ENCODE measurements around the gene ACAP2.
"Not testable (repeated sequence)": the region's sequence is repeated elsewhere in the genome, so short reads cannot be mapped to it uniquely, and the experiment has no call there.

Gene ACAP2

DNA sequence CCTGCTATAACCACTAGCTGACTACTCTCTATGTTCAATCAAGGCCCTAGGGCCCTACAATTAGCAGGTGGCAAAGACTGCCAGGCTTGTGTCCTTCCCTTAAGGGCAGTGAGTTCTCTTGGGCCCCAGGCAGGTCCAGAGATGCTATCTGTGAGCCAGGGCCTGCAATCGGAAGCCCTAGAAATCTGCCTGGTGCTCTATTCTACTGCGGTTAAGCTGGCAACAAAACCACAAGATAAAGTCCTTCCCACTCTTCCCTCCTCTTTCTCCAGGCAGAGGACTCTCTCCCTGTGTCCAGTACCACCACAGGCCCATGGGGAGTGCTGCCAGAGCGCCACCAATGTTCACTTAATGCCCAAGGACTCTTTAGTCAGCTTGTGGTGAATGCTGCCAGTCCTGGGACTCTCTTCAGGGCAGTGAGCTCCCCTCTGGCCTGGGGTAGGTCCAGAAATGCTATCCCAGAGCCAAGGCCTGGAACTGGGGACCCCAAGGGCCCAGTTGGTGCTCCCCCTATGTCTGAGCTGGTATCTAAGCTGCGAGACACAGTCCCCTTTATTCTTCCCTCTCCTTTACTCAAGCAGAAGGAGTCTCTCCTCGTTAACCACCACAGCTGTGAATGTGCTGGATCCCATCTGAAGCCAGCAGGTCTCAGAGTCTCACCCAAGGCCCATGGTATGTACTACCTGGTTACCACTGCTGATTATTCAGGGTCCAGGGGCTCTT lies 206.6 kb downstream of the ACAP2 start:
- DNase-seq (ENCODE audit: insufficient read length, low spot score) = no peak
- FAIRE-seq = no peak
- no peak for TF ChIP-seq TAF1 (IDR thresholded peaks at IDR 0.05; ENCODE audit: low read depth, low read length)
- TF ChIP-seq POLR2A (IDR thresholded peaks at IDR 0.05; ENCODE audit: low read depth, low read length) = no peak
- no peak for TF ChIP-seq POU2F2 (IDR thresholded peaks at IDR 0.05; ENCODE audit: low read depth, low read length)
- no peak for TF ChIP-seq SPI1 (IDR thresholded peaks at IDR 0.05; ENCODE audit: low read depth, low read length)
- TF ChIP-seq POLR2AphosphoS5 (IDR thresholded peaks at IDR 0.05; ENCODE audit: low read depth, low read length) = no peak
- no peak for TF ChIP-seq PAX5 (IDR thresholded peaks at IDR 0.05; ENCODE audit: insufficient read depth, low read length, severe bottlenecking)

GRCh38 chr3:195230244-195230643 lies 212.6 kb downstream of the ACAP2 start:
- DNase-seq (ENCODE audit: insufficient read length, low spot score) (no peak), FAIRE-seq (no peak)
- TF ChIP-seq PAX5 (IDR thresholded peaks at IDR 0.05; ENCODE audit: insufficient read depth, low read length, severe bottlenecking) (no peak), SPI1 (IDR thresholded peaks at IDR 0.05; ENCODE audit: low read depth, low read length) (no peak), POU2F2 (IDR thresholded peaks at IDR 0.05; ENCODE audit: low read depth, low read length) (no peak), POLR2AphosphoS5 (IDR thresholded peaks at IDR 0.05; ENCODE audit: low read depth, low read length) (no peak), POLR2A (IDR thresholded peaks at IDR 0.05; ENCODE audit: low read depth, low read length) (no peak), TAF1 (IDR thresholded peaks at IDR 0.05; ENCODE audit: low read depth, low read length) (no peak)

- DNase-seq (ENCODE audit: insufficient read length, low spot score); FAIRE-seq: not testable (repeated sequence)
Measured at GRCh38 chr3:195228886-195229285, 213.9 kb downstream of the ACAP2 start.

- TF ChIP-seq TAF1 (IDR thresholded peaks at IDR 0.05; ENCODE audit: low read depth, low read length) = no peak
- TF ChIP-seq POLR2AphosphoS5 (IDR thresholded peaks at IDR 0.05; ENCODE audit: low read depth, low read length) = no peak
- no peak for TF ChIP-seq POU2F2 (IDR thresholded peaks at IDR 0.05; ENCODE audit: low read depth, low read length)
Measured at GRCh38 chr3:195227871-195228270, 214.9 kb downstream of the ACAP2 start.

DNA sequence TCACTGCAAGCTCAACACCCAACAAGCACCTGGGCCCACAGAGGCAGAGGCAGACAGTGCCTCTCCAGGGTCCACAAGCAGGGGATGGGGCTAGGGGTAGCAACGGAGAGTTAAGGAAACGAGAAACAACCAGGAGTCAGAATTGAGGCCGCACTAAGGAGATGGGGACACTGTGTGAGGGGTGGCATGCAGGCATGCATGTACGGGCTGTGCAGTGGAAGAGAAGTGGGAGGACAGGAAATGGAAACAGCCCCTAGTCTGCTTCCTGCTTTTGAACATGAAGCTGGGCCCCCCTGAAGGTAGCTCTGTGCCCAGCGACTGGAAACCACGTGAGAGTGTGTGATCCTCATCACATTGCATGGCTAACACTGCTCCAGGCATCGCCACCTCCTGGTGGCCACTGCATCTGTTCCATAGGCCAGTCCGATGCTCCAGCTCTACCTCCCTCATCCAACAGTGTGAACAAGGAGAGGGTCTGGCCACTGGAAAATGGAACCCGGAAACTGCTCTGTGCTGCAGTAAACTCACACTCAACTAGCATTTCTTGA lies 215.8 kb downstream of the ACAP2 start:
- FAIRE-seq (peak; percentile 62), DNase-seq (ENCODE audit: insufficient read length, low spot score) (no peak)
- TF ChIP-seq POU2F2 (IDR thresholded peaks at IDR 0.05; ENCODE audit: low read depth, low read length) (0 out of 2 replicates have a peak, but pooled peaks have one; percentile 16), TAF1 (IDR thresholded peaks at IDR 0.05; ENCODE audit: low read depth, low read length) (no peak), SPI1 (IDR thresholded peaks at IDR 0.05; ENCODE audit: low read depth, low read length) (0 out of 2 replicates have a peak, but pooled peaks have one; percentile 16), POLR2A (IDR thresholded peaks at IDR 0.05; ENCODE audit: low read depth, low read length) (no peak), PAX5 (IDR thresholded peaks at IDR 0.05; ENCODE audit: insufficient read depth, low read length, severe bottlenecking) (no peak), POLR2AphosphoS5 (IDR thresholded peaks at IDR 0.05; ENCODE audit: low read depth, low read length) (no peak)

More at GRCh38 chr3:195227871-195228270, 214.9 kb downstream of the ACAP2 start:
- DNase-seq (ENCODE audit: insufficient read length, low spot score) (no peak), FAIRE-seq (no peak)

GRCh38 chr3:195226445-195226844 lies 216.4 kb downstream of the ACAP2 start:
- DNase-seq (ENCODE audit: insufficient read length, low spot score) (no peak), FAIRE-seq (no peak)
- no peak for TF ChIP-seq PAX5 (IDR thresholded peaks at IDR 0.05; ENCODE audit: insufficient read depth, low read length, severe bottlenecking)
- TF ChIP-seq POLR2AphosphoS5 (IDR thresholded peaks at IDR 0.05; ENCODE audit: low read depth, low read length) = no peak
- TF ChIP-seq SPI1 (IDR thresholded peaks at IDR 0.05; ENCODE audit: low read depth, low read length) = no peak
- no peak for TF ChIP-seq POLR2A (IDR thresholded peaks at IDR 0.05; ENCODE audit: low read depth, low read length)
- TF ChIP-seq POU2F2 (IDR thresholded peaks at IDR 0.05; ENCODE audit: low read depth, low read length) = no peak
- TF ChIP-seq TAF1 (IDR thresholded peaks at IDR 0.05; ENCODE audit: low read depth, low read length) = no peak

DNA sequence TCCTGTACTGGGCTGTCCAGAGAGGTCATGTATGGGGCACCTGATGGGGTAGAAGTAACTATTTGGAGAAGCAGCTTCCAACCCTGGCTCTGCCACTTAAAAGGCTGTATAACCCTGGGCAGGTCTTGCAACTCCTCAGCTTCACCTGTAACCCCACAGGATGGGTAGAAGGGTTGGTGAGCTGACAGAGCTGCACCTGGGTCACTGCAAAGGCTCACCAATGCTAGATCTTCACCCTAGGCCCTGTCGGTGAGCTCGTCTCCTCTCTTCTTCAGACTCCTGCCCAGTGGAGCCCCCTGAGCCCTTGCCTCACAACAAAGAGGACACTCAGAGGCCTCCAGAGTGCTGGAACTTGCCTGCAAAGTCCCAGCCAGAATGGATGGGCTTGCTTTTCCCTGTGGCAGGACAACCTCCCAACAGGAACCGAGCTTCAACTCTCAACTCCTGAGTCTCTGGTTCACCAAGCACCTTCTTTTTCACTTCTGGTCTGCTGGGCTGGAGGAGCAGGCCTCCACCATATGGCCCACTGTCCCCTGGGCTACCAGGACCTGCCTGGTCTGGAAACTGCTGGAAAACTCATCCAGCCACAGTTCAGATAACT lies 217.7 kb downstream of the ACAP2 start:
- DNase-seq (ENCODE audit: insufficient read length, low spot score) (no peak), FAIRE-seq (no peak)
- no peak for TF ChIP-seq POU2F2 (IDR thresholded peaks at IDR 0.05; ENCODE audit: low read depth, low read length)
- TF ChIP-seq POLR2AphosphoS5 (IDR thresholded peaks at IDR 0.05; ENCODE audit: low read depth, low read length) = no peak
- TF ChIP-seq PAX5 (IDR thresholded peaks at IDR 0.05; ENCODE audit: insufficient read depth, low read length, severe bottlenecking) = no peak
- TF ChIP-seq TAF1 (IDR thresholded peaks at IDR 0.05; ENCODE audit: low read depth, low read length) = no peak
- no peak for TF ChIP-seq POLR2A (IDR thresholded peaks at IDR 0.05; ENCODE audit: low read depth, low read length)
- TF ChIP-seq SPI1 (IDR thresholded peaks at IDR 0.05; ENCODE audit: low read depth, low read length) = no peak

Measured in GM12891 (cell line).